Esophagus muscularis mucosa (tissue), 4 donors: ENCODE results near the gene TBC1D5. TPM values are rescaled to one million over a fixed set of nuclear protein-coding genes. Genes with fewer than 3 reads are reported as not detected.
"Not testable (repeated sequence)": the region's sequence is repeated elsewhere in the genome, so short reads cannot be mapped to it uniquely, and the experiment has no call there.

Experiments
- DNase-seq: peaks from one replicate; pipeline ENCODE4 v3.0.0-alpha.2; 2017; ENCODE audit errors: extremely low spot score
- H3K27ac ChIP-seq, 4 donors: fragments of 200-600 bp; sonication (generic); replicated peaks in 1 of 4; 1 replicate in 3 of 4; 2 replicates in 1 of 4; pipeline ENCODE4 v1.5.1; 2016 to 2019; ENCODE audit warnings: mild to moderate bottlenecking in 1 of 4
- H3K27me3 ChIP-seq, 4 donors: fragments of 200-600 bp; sonication (generic); one replicate each; pipeline versions ENCODE4 v1.5.1 to v1.6.0; 2016 to 2019
- H3K36me3 ChIP-seq, 4 donors: fragments of 200-600 bp; sonication (generic); one replicate each; pipeline ENCODE4 v1.5.1; 2016 to 2019
- H3K4me1 ChIP-seq, 4 donors: fragments of 200-600 bp; sonication (generic); one replicate each; pipeline ENCODE4 v1.5.1; 2016 to 2019
- H3K4me3 ChIP-seq, 4 donors: fragments of 200-600 bp; sonication (generic); 1 replicate in 2 of 4; 2 replicates in 2 of 4; pipeline ENCODE4 v1.5.1; 2016 to 2019; ENCODE audit warnings: mild to moderate bottlenecking in 4 of 4, moderate library complexity in 1 of 4
- H3K9me3 ChIP-seq, 4 donors: fragments of 200-600 bp; sonication (generic); 1 replicate in 3 of 4; 2 replicates in 1 of 4; pipeline ENCODE4 v1.5.1; 2016 to 2019
- CTCF ChIP-seq, 3 experiments: fragments of 200-600 bp in 2 of 3; fragments of 450-650 bp in 1 of 3; sonication (generic) in 2 of 3; IDR thresholded peaks; one replicate each; pipeline ENCODE4 v1.5.1; 2017 to 2019; ENCODE audit warnings: antibody characterized with exemption in 3 of 3, mild to moderate bottlenecking in 2 of 3, moderate library complexity in 1 of 3
- EP300 ChIP-seq: sonication (generic); formaldehyde crosslinking; IDR thresholded peaks from one replicate; pipeline ENCODE4 v1.6.1; 2017; ENCODE audit warnings: antibody characterized with exemption
- POLR2A ChIP-seq: fragments of 450-650 bp; IDR thresholded peaks from one replicate; pipeline ENCODE4 v1.6.1; 2017; ENCODE audit warnings: antibody characterized with exemption, moderate library complexity, mild to moderate bottlenecking, low read depth
- POLR2AphosphoS5 ChIP-seq, 2 donors: sonication (generic); formaldehyde crosslinking; IDR thresholded peaks; one replicate each; pipeline ENCODE4 v1.6.1; 2017; ENCODE audit warnings: antibody characterized with exemption in 2 of 2
- WGBS: methylation state at CpG from one replicate; pipeline ENCODE4 v1.1.5; 2018; 5-methylcytosine and 5-hydroxymethylcytosine counted together
- intact Hi-C: fragments of 100-400 bp; cut with DNase I; formaldehyde crosslinking; loops from one replicate; pipeline ENCODE4 v1.15.1; 2023
- total RNA-seq, 4 donors: library from RNA; depleted of rRNA; stranded (reverse); fragments of >200 nt; gene quantifications; one replicate each; pipeline versions ENCODE4 v1.1.0 to v1.2.1, GENCODE V29; 2016

The TBC1D5 gene
- total RNA-seq, 4 donors from 2014 or later, result 54.0 to 83.1 (median 63.6) TPM

- Histone ChIP-seq H3K4me1 (no peaks in the 10 kb centered on the region), H3K4me3 (no peak overlapping the region), H3K9me3 (no peaks in the 10 kb centered on the region), H3K36me3 (no peaks in the 10 kb centered on the region), H3K27ac (no peak overlapping the region), H3K27me3 (no peaks in the 10 kb centered on the region)
- no peak for DNase-seq
- 90% methylated on average over 5 of the region's 5 CpGs for WGBS
- intact Hi-C loops, result no loop called here
- TF ChIP-seq CTCF (IDR thresholded peaks at IDR 0.05) (no peak), EP300 (no peak), POLR2AphosphoS5 (IDR thresholded peaks at IDR 0.05) (no peak), POLR2A (no peak)
These were observed 385.3 kb downstream of the TBC1D5 start for GRCh38 chr3:17357035-17357710.

GRCh38 chr3:17356585-17356984 lies 385.8 kb downstream of the TBC1D5 start:
- no peak overlapping the region for H3K27ac ChIP-seq
- H3K27me3 ChIP-seq, result no peaks in the 10 kb centered on the region
- TF ChIP-seq POLR2AphosphoS5 (IDR thresholded peaks at IDR 0.05) (no peak), CTCF (IDR thresholded peaks at IDR 0.05) (no peak), EP300 (no peak), POLR2A (no peak)
- intact Hi-C loops, result no loop called here
- H3K4me1 ChIP-seq, result no peaks in the 10 kb centered on the region
- H3K36me3 ChIP-seq, result no peaks in the 10 kb centered on the region
- no peak overlapping the region for H3K4me3 ChIP-seq
- no peak for DNase-seq
- no peaks in the 10 kb centered on the region for H3K9me3 ChIP-seq

DNA sequence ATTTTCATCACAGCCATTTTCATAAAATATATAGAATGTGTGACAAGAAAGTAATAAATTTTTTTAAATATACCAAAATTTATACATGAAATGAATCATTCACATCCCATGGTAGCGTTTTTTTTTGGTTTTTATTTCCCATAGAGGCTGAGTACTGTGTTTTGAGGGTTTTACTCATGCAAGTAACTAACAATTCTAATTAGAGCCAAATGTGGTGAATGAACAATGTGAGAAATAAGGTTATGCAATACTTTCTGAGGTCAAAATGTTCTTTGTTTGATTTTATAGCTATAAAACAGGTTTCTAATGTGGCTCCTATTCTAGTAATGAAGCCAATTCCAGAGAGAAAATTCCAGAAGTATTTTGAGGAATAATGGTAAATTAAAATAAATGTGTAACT lies 386.8 kb downstream of the TBC1D5 start:
- intact Hi-C loops, result no loop called here
- Histone ChIP-seq H3K4me1 (no peaks in the 10 kb centered on the region), H3K4me3 (no peak overlapping the region), H3K27me3 (no peaks in the 10 kb centered on the region), H3K9me3 (no peaks in the 10 kb centered on the region), H3K36me3 (no peaks in the 10 kb centered on the region), H3K27ac (no peak overlapping the region)
- TF ChIP-seq EP300 (no peak), POLR2A (no peak), POLR2AphosphoS5 (IDR thresholded peaks at IDR 0.05) (no peak)
- 94% methylated on average over 1 of the region's 1 CpG for WGBS
- no peak for DNase-seq

GRCh38 chr3:17354341-17354740 lies 388.1 kb downstream of the TBC1D5 start:
- 69% methylated on average over 3 of the region's 3 CpGs for WGBS
- TF ChIP-seq CTCF (IDR thresholded peaks at IDR 0.05) (no peak), EP300 (no peak)
- intact Hi-C loops, result no loop called here
- H3K27me3 ChIP-seq, result no peaks in the 10 kb centered on the region
- no peaks in the 10 kb centered on the region for H3K4me1 ChIP-seq
- no peaks in the 10 kb centered on the region for H3K9me3 ChIP-seq
- H3K36me3 ChIP-seq, result no peaks in the 10 kb centered on the region
- H3K4me3 ChIP-seq, result no peak overlapping the region
- DNase-seq, result no peak
- H3K27ac ChIP-seq, result no peak overlapping the region

DNA sequence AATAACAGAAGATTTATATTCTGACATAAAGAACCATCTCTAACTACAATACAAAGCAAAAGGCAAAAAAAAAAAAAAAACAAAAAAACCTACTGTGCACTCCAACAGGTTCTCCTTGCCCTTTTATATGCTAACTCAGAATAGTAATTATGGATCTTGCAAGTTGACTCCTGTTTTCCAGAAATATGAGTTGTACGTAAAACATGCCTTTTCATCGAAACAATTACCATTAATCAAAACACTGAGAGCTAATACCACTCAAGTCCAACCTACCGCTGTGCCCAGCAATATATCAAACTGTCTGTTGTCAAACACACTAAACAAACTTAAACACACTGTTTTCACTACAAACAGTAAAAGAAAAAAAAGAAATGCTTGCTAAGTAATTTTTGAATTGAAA lies 389.8 kb downstream of the TBC1D5 start:
- WGBS, result 94% methylated on average over 3 of the region's 3 CpGs
- intact Hi-C loops, result no loop called here
- DNase-seq, result no peak
- Histone ChIP-seq H3K4me1 (no peaks in the 10 kb centered on the region), H3K27me3 (no peaks in the 10 kb centered on the region), H3K4me3 (no peak overlapping the region), H3K9me3 (no peaks in the 10 kb centered on the region), H3K36me3 (no peaks in the 10 kb centered on the region), H3K27ac (no peak overlapping the region)
- TF ChIP-seq POLR2A (no peak), EP300 (no peak), POLR2AphosphoS5 (IDR thresholded peaks at IDR 0.05) (no peak)

GRCh38 chr3:17351193-17351592 lies 391.2 kb downstream of the TBC1D5 start:
- H3K4me1 ChIP-seq, H3K27me3 ChIP-seq, H3K4me3 ChIP-seq, H3K27ac ChIP-seq, H3K9me3 ChIP-seq, intact Hi-C loops, H3K36me3 ChIP-seq, DNase-seq: not testable (repeated sequence)
- WGBS, result 98% methylated on average over 4 of the region's 4 CpGs
